ENCODE measurements around the gene C19orf53. TPM values are rescaled to one million over a fixed set of nuclear protein-coding genes. Genes with fewer than 3 reads are reported as not detected.

C19orf53 gene
- total and polyA plus RNA-seq, 9 of the 15 experiments (the other 6 are each of a cell fraction or from before 2014, with no cell fraction given) = 98.5 to 441 (median 164) TPM

DNA sequence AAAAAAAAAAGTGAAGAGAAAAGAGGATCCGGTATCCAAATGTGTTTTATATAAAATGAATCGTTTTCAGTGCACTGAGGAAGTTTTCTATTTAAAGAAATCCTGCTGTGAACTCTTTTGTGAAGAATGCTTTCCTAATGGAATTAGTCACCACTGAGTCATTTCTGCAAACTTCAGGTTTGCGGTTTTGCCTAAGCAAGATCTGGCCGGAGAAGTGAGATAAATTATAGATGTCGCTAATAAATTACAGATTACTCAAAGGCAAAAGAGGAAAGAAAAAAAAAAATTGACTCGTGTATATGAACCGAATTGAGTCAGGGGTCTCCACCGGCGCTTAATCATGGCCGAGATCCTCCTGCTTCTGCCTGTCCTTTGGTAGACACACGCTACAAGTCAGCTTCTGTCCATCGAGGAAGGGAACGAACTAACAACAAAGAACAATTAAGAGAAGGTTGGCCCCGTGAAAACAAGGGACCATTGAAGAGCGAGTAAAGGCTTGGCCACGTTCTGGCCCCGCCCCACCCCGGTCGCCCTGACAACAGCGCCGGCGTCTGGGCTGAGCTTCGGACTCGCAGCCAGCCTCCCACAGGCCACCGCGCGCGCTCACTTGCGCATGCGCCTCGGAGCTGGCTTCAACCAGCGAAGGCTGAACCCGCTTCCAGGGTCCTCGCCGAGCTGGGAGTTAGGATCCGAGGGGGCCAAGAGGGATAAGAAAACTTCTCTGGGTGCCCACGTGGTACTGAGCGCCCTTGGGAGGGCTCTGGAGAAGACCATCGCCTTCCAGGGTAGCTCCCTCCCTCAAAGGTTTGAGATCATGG lies 42.9 kb upstream of the C19orf53 start (continued):
- peak; percentile 55; the same call in 1 of the 2 replicates for TF ChIP-seq ZBTB7A (IDR thresholded peaks at IDR 0.05; ENCODE audit: borderline replicate concordance, control insufficient read depth, low read depth, low read length)
- TF ChIP-seq, protein P1, sequence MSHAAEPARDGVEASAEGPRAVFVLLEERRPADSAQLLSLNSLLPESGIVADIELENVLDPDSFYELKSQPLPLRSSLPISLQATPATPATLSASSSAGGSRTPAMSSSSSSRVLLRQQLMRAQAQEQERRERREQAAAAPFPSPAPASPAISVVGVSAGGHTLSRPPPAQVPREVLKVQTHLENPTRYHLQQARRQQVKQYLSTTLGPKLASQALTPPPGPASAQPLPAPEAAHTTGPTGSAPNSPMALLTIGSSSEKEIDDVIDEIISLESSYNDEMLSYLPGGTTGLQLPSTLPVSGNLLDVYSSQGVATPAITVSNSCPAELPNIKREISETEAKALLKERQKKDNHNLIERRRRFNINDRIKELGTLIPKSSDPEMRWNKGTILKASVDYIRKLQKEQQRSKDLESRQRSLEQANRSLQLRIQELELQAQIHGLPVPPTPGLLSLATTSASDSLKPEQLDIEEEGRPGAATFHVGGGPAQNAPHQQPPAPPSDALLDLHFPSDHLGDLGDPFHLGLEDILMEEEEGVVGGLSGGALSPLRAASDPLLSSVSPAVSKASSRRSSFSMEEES (CRISPR knock-in tag; IDR thresholded peaks at IDR 0.05) = no peak
- TF ChIP-seq ZNF212 (CRISPR knock-in tag; IDR thresholded peaks at IDR 0.05) = no peak
- TF ChIP-seq, protein P2, sequence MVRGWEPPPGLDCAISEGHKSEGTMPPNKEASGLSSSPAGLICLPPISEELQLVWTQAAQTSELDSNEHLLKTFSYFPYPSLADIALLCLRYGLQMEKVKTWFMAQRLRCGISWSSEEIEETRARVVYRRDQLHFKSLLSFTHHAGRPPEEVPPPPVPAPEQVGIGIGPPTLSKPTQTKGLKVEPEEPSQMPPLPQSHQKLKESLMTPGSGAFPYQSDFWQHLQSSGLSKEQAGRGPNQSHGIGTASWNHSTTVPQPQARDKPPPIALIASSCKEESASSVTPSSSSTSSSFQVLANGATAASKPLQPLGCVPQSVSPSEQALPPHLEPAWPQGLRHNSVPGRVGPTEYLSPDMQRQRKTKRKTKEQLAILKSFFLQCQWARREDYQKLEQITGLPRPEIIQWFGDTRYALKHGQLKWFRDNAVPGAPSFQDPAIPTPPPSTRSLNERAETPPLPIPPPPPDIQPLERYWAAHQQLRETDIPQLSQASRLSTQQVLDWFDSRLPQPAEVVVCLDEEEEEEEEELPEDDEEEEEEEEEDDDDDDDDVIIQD (CRISPR knock-in tag; IDR thresholded peaks at IDR 0.05) = no peak
- TF ChIP-seq, protein P3, sequence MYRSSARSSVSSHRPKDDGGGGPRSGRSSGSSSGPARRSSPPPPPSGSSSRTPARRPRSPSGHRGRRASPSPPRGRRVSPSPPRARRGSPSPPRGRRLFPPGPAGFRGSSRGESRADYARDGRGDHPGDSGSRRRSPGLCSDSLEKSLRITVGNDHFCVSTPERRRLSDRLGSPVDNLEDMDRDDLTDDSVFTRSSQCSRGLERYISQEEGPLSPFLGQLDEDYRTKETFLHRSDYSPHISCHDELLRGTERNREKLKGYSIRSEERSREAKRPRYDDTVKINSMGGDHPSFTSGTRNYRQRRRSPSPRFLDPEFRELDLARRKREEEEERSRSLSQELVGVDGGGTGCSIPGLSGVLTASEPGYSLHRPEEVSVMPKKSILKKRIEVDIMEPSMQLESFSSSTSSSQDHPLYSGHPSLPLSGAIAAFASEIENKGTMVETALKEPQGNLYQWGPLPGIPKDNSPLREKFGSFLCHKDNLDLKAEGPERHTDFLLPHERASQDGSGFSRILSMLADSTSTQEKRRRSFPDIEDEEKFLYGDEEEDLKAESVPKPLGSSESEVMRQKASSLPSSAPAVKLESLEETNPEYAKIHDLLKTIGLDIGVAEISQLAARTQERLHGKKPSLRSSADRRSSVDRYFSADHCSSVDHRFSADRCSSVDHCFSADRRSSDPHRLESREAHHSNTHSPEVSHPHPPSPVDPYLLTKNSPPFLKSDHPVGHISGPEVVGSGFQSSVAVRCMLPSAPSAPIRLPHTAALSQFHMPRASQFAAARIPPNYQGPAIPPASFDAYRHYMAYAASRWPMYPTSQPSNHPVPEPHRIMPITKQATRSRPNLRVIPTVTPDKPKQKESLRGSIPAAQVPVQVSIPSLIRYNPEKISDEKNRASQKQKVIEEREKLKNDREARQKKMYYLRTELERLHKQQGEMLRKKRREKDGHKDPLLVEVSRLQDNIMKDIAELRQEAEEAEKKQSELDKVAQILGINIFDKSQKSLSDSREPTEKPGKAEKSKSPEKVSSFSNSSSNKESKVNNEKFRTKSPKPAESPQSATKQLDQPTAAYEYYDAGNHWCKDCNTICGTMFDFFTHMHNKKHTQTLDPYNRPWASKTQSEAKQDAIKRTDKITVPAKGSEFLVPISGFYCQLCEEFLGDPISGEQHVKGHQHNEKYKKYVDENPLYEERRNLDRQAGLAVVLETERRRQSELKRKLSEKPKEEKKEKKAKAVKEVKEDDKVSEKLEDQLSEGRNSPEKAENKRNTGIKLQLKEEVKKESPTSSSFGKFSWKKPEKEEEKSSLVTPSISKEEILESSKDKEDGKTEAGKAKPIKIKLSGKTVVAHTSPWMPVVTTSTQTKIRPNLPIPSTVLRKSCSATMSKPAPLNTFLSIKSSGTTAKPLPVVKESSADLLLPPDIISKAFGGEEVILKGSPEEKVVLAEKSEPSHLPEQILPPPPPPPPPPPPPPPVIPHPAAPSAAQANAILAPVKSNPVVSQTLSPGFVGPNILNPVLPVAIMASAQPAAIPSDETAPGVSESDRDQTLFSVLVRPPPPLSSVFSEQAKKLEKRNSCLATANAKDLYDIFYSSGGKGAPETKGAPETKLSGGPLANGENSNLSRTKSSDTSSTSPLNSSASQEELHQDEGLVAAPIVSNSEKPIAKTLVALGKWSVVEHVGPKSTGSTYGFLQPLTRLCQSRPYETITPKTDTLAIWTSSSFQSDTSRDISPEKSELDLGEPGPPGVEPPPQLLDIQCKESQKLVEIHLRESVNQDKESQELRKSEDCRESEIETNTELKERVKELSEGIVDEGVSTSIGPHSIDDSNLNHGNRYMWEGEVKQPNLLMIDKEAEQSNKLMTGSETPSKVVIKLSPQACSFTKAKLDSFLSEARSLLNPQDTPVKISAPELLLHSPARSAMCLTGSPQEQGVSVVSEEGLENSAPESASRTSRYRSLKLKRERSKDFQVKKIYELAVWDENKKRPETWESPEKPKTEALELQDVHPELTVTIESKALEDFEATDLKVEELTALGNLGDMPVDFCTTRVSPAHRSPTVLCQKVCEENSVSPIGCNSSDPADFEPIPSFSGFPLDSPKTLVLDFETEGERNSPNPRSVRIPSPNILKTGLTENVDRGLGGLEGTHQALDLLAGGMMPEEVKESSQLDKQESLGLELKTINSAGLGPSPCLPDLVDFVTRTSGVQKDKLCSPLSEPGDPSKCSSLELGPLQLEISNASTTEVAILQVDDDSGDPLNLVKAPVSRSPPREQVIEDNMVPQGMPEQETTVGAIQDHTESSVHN (IDR thresholded peaks at IDR 0.05; ENCODE audit: borderline replicate concordance in 1 of 2, low read depth in 1 of 2) = peak in 1 of 2 experiments; percentile 67; a peak in 1 of 4 replicates
- TF ChIP-seq, protein P4, sequence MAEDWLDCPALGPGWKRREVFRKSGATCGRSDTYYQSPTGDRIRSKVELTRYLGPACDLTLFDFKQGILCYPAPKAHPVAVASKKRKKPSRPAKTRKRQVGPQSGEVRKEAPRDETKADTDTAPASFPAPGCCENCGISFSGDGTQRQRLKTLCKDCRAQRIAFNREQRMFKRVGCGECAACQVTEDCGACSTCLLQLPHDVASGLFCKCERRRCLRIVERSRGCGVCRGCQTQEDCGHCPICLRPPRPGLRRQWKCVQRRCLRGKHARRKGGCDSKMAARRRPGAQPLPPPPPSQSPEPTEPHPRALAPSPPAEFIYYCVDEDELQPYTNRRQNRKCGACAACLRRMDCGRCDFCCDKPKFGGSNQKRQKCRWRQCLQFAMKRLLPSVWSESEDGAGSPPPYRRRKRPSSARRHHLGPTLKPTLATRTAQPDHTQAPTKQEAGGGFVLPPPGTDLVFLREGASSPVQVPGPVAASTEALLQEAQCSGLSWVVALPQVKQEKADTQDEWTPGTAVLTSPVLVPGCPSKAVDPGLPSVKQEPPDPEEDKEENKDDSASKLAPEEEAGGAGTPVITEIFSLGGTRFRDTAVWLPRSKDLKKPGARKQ (CRISPR knock-in tag; IDR thresholded peaks at IDR 0.05) = no peak
- no peak for TF ChIP-seq TARDBP (IDR thresholded peaks at IDR 0.05)
- TF ChIP-seq, protein P5, sequence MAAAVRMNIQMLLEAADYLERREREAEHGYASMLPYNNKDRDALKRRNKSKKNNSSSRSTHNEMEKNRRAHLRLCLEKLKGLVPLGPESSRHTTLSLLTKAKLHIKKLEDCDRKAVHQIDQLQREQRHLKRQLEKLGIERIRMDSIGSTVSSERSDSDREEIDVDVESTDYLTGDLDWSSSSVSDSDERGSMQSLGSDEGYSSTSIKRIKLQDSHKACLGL (CRISPR knock-in tag; IDR thresholded peaks at IDR 0.05; ENCODE audit: borderline replicate concordance, poor library complexity, severe bottlenecking) = no peak
- TF ChIP-seq HCFC1 (IDR thresholded peaks at IDR 0.05; ENCODE audit: low read depth, low read length) = peak; percentile 60
- peak; percentile 33 to 51; a peak in 2 of 4 replicates for TF ChIP-seq MAZ (CRISPR knock-in tag; conservative IDR thresholded peaks at IDR 0.05 in 1 of 2, IDR thresholded peaks at IDR 0.05 in 1 of 2)

Measured in K562 (cell line).